Stromal cell of bone marrow (primary cell): ENCODE results near the gene TUBGCP6.

Source experiments
- DNase-seq: peaks from one replicate; pipeline ENCODE4 v3.0.0-alpha.2; 2012; ENCODE audit warnings: low read depth

The TUBGCP6 gene

DNA sequence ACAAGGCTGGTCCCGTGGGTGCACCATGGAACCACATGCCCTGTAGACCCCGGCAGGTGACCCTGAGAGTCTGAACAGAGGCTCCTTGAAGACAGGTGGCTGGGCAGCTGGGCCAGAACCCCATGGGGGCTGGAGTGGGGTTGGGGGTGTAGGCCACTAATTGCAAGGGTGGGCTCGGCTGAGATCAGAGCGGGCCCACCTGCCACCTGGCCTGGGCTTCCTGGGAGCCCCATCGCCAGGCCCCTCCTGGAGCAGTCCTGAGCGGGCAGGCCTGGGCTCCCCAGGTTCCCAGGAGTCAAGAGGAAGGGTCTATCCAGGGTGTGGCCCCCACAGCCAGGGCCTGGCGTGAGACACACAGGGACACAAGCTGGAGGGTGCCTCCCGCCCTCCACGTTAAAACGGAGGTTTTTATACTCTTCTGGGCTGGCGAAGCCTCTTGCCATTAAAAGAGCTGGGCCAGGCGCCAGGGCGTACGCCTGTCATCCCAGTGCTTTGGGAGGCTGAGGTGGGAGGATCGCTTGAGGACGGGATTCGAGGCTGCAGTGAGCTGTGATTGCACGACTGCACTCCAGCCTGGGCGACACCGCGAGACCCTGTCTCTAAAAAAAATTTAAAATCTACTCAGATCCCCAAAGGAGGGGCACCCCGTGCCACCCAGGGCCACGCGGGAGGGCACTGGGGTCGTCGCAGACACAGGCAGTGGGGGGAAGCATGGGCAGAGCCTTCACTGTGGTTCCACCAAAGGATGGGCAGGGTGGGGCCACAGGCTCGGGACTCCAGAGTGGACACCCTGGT is 63.9 kb downstream of the TUBGCP6 start:
- DNase-seq = no peak

DNA sequence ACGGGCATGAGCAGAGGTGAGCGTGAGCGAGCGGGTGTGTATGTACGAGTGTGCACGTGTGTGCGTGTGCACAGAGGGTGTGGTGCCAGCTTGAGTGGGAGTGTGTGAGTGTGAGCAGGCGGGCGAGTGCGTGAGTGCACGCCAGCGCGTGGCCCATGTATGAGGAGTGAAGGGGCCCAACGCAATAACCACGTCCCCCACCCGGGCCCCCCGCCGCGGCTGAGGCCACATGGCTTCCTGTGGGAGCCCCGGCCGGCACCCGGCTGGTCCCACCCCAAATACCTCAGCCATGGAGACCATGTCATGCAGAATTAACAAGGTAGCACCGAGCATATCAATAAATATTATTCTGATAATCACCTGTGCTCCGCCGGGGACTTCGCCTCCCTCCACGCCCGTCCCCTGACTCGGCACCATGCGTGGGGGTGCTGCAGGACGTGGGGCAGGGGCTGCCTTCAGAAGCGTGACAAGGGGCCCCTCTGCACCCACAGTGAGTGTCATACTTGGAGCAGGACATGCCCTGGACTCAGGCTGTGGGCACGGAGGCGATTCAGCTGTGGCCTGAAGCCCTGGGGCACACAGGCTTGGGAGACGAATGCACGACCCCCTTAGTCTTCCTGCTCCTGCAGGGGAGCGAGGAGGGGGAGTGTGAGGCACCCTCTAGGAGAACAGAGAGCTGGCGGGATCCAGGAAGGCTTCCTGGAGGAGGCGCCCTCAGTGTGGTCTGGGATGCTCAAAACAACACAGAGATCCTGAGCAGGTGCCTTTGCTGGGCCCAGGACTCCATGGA is 64.7 kb downstream of the TUBGCP6 start:
- DNase-seq = no peak

DNA sequence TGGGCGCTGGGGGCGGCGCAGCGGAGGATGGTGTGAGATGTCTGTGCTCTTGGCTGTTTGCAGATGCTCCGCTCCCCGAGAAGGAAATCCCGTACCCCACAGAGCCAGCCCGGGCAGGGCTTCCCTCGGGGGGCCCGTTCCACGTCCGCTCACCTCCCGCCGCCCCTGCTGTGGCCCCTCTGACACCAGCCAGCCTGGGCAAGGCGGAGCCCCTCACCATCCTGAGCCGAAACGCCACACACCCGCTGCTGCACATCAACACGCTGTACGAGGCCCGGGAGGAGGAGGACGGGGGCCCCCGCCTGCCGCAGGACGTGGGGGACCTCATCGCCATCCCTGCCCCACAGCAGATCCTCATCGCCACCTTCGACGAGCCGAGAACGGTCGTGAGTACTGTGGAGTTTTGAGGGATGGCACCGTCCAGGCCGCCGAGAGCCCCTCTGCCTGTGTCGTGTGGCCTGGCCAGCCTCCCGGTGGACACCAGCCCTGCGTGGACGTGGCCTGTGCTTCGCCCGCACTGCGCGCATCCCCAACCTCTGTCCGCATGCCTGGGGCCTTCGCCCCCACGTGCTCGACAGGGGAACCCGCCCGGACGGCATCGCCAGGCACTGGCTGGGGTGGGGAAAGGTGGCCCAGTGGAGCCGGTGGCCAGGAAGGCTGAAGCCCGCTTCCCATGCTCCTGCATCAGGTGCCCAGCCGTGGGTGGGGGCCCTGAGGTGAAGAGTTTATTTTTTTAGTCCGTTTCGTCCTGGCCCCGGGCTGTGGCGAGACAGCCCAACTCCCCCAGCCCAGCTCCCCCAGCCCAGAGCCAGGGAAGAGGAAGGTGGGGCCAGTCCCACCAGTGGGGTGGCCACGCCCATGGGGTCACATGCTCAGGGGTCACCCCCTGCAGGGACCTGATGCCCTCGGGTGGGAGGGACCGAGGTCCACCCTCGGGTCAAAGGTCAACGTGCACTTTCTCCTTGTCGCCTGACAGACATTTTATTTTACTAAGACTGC is 65.7 kb downstream of the TUBGCP6 start:
- DNase-seq = no peak

DNA sequence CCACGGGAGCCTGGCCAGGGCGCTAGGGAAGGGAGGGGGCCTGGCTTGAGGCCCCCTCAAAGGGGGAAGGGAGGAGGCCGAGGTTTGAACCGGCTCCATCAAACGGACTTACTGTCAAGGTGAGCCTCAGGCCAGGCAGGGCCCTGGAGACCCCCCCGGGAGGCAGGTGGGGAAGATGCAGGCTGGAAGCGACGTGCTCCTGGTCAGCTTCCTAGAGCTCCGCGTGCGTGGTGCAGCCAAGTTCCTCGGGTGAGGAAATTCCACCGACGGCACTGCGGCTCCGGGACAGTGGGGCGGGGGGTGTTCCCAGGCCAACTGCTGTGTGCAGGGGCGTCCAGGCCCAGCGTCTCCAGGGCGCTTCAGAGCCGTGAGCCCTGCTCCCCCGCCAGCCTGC is 66.4 kb downstream of the TUBGCP6 start:
- no peak for DNase-seq

DNA sequence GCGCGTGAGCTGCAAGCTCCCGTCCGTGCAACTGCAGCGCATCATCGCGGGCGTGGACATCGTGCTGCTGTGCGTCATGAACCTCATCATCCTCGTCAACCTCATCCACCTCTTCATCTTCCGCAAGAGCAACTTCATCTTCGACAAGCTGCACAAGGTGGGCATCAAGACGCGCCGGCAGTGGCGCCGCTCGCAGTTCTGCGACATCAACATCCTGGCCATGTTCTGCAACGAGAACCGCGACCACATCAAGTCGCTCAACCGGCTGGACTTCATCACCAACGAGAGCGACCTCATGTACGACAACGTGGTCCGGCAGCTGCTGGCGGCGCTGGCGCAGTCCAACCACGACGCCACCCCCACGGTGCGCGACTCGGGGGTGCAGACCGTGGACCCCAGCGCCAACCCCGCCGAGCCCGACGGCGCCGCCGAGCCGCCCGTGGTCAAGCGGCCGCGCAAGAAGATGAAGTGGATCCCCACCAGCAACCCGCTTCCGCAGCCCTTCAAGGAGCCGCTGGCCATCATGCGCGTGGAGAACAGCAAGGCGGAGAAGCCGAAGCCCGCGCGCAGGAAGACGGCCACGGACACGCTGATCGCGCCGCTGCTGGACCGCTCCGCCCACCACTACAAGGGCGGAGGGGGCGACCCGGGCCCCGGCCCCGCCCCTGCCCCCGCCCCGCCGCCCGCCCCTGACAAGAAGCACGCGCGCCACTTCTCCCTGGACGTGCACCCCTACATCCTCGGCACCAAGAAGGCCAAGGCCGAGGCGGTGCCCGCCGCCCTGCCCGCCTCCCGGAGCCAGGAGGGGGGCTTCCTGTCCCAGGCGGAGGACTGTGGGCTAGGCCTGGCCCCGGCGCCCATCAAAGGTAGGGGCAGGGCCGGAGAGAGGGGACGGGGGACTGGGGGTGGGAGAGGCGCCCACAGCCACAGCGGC is 67.0 kb downstream of the TUBGCP6 start:
- no peak for DNase-seq

DNA sequence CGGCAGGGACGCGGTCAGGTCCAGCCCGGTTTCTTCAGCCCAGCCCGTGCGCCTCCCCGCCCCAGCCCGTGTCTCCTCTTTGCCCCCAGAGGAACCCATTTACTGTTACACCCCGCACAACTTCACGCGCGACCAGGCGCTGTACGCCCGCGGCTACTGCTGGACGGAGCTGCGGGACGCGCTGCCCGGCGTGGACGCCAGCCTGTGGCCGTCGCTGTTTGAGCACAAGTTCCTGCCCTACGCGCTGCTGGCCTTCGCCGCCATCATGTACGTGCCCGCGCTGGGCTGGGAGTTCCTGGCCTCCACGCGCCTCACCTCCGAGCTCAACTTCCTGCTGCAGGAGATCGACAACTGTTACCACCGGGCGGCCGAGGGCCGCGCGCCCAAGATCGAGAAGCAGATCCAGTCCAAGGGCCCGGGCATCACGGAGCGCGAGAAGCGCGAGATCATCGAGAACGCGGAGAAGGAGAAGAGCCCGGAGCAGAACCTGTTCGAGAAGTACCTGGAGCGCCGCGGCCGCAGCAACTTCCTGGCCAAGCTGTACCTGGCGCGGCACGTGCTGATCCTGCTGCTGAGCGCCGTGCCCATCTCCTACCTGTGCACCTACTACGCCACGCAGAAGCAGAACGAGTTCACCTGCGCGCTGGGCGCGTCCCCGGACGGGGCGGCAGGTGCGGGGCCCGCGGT is 67.8 kb downstream of the TUBGCP6 start:
- no peak for DNase-seq

DNA sequence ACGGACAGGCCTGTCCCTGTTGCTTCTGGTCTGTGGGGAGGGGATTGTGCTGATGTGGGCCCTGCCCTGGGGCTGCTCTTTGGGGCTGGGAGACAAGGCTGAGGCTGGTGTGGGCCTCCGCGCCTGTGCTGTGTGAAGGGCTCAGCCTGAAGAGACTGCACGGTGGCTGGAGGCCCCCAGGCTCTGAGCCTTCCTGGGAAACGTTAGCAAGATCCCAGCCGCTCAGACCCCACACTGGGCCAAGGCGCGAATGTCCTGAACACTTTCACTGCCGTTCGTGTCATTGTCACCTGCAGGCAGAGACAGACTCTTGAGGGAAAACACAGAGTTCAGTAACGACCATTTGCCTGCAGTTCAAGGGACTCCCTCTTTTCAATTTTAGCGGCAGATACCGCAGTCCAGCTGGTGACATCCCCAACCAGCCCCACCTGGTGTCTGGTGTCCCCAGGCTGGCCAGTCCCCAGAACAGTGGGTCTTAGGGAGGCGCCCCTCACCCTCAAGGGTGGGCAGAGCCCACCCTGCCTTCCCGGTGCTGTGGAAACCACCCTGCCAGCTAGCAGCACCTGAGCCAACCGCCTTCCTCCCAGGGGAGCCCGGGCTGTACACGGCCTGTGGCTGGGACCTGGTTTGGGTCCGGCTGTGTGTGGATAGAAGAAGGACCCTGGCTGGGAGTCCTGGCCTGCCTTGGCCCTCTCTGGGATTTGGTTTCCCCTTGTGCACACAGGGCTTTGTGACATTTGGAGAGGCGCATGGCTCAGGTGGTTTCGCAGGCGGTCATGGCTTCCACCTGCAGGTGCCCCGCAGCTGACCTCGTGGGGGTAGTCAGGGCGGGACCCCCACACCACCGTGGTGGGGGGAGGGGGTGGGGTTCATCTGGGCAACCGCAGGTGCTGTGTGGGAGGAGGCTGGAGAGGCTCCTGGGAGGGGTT is 68.6 kb downstream of the TUBGCP6 start:
- no peak for DNase-seq

DNA sequence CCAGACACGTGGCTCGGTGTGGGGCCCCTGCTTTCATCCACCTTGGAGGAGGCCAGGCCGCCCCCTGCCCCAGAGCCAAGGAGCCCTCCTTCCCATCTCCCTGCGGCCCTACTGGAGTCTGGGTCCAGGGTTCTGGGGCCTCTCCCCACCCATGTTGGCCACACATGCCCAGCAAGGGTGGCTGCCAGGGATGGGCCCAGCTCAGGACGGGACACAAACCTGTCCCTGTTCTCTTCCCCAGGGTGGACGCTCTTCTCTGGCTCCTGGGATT is 69.7 kb downstream of the TUBGCP6 start:
- no peak for DNase-seq

DNA sequence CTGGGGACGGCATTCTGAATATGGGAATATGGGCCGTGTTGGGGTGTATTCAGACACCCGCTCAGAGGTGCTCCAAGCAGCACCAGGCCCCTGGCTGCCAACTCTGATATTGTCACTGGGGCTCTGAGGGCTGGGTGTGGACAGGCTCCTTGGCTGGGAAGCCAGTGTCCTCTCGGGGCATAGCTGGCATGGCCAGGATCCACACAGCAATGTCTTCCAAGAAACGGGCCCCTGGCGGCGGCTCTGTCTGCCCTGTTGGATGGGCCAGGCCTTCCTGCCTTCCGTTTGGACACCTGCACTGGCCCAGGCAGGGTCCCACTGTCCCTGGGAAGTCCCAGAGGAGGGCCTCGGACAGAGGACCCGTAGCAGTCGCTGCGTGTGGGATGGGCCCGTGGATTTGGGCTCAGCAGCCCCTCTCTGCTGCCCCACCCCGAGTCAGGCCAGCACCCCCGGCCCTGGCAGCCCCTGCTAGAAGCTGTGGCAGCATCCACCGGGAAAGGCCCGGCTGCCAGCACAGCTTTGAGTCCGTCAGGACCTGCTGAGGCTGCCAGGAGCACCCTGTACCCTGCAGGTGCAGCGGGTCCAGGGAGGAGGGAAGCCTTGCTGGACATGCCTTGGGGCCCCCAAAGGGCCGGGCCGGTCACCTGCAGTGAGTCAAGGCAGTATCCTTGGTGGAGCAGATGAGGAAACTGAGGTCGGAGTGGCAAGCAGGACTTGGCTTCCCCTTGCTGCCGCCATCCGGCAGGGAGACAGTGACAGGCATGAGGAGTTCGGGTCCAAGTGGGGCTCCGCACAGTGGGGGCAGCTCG is 70.2 kb downstream of the TUBGCP6 start:
- no peak for DNase-seq

DNA sequence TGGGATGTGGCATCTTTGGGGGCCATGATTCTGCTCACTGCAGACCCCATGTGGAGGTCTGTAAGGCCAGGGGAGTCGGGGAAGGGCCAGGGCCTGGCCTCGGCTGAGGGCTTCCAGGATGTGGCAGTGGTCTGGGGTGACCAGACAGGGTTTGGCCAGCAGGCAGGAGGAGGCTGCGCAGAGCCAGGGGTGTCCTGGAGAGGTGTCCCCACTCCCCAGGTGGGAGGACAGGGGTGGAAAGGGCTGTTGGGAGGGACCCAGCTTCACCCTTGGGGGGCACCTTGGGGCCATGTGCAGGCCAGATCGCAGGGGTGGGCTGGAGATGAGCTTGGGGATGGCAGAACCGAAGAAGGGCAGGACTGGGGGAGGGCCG is 70.9 kb downstream of the TUBGCP6 start:
- DNase-seq = no peak

DNA sequence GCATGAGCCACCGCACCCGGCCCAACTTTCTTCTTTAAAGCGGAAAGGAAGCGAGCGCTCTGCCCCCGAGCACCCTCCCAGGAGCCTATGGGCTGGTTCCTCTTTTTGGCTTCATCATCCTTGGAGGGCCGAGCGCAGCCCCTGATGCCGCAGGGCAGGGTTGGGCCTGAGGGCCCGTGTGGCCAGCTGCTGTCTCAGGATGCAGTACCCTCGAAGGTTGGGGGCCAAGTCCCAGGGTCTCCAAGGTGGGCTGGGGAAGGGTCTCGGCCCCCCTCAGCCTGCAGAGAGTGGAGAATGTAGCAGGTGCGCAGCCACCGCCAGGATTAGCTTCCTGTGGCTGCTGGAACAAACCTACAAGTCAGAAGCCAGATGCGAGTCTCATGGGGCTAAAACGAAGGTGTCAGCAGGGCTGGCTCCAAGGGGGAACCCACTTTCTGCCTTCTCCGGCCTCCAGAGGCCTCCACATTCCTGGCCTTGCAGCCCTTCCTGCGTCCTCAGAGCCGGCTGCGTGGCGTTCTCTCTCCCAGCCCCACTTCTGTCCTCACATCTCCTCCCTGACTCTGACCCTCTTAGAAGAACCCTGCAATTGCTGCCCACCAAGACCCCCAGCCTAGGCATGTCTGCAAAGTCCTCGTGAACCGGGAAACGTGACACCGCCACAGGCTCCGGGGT is 71.4 kb downstream of the TUBGCP6 start:
- DNase-seq = no peak

DNA sequence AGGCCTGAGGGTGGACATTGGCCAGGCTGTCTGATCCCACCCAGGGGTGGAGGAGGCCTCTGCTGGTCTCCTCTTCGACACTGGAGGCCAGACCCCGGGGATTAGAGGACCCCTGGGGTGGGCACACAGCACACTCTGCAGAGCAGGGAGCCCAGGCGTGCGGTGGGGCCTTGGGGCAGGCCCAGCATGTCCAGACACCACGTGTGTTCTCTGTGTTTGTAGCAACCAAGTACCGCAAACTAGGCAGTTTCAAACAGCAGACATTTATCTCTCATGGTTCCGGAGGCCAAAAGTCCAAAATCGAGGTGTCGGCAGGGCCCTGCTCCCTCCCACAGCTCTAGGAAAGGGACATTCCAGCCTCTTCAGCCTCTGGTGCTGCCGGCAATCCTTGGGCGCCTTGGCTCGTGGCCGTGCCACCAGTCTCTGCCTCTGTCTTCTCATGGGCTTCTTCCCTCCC is 72.8 kb downstream of the TUBGCP6 start:
- no peak for DNase-seq

DNA sequence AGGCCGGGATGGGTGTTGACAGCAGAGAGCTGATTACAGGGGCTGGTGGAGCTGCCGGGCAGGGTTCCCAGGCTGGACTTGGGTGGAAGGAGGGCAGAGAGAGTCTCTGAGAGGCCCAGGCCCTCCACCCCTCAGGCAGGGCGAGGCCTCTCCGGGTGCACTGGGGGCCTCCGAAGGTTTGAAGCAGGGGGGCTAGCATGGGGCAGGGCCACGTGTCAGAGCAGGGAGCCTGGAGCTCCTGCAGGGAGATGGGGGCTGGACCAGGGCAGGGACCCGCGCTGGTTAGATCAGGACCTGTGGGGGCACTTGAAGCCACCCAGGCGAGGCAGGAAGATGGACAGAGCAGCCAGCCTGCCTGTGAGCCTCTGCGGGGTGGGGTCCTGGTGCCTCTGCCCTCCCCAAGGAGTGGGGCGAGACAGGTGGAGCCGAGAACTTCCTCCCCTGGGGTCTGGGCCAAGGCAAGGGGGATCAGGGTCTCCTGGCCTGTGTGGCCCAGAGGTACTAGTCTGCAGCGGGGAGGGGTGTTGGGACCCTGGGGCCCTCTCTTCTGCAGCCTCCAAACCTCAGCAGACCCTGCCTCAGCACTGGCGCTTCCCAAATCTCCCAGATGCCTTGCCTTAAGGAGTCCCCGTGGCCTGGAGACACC is 73.4 kb downstream of the TUBGCP6 start:
- DNase-seq = no peak

DNA sequence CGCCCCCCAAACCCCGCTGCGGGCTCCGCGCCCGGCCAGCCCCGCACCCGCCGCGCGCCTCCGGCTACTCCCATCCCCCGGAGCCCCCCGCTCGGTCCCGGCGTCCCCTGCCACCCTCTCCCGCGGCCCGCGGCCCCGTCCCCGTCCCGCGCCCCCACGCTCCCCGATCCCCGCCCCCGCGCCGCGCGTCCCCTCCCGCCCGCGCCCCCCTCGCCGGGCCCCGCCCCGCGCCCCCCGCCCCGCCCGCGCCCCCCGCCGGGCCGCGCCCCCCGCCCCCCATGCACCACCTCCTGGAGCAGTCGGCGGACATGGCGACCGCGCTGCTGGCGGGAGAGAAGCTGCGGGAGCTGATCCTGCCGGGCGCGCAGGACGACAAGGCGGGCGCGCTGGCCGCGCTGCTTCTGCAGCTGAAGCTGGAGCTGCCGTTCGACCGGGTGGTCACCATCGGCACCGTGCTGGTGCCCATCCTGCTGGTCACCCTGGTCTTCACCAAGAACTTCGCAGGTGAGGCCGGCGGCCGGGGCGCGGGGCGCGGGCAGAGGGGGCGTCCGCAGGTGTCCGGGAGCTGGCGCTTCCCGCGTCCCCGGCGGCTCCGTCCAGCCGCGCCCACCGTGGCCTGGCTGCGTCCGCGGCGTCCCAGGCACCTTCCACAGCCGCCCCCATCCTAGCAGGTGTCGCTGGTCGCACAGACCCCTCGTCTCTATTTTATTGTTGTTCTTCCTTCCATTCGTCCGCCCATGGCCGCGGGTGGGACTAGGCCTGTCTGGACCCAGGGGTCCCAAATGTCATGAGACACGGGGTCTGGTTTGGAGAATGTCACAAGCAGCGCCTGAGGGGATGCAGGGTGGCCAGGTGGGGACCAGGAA is 74.1 kb downstream of the TUBGCP6 start, which contains the start of gene PANX2:
Gene PANX2 (plus strand): TSS at position 279 of the 866 bp plus-strand sequence. CDS start 0 bp downstream, at position 279.
- no peak for DNase-seq

DNA sequence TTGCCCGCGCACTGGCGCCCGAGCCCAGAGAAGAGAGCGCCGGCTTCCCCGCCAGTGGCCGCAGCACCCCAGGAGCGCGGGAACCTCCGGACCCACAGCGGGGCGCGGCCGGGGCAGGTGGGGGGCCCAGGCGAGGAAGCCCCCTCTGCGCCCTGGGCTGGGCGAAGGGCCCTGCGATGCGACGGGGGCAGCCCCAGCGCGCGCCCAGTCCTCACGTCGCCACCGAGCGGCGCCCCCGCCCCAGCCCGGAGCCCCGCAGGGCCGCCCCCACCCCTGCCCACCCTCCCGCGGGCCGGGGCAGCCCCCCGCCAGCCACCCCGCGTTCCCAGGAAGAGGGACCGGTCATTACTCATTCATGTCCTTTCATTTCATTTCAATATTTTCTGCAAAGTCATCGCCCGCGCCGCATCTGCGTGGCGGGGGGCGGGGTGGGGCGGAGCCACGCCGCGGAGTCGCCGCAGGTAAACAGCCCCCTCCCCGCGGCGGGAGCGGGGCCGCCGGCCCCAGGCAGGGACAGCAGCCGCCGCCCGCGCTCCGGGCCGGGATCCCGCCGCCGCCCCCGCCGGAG is 75.0 kb downstream of the TUBGCP6 start:
- no peak for DNase-seq

DNA sequence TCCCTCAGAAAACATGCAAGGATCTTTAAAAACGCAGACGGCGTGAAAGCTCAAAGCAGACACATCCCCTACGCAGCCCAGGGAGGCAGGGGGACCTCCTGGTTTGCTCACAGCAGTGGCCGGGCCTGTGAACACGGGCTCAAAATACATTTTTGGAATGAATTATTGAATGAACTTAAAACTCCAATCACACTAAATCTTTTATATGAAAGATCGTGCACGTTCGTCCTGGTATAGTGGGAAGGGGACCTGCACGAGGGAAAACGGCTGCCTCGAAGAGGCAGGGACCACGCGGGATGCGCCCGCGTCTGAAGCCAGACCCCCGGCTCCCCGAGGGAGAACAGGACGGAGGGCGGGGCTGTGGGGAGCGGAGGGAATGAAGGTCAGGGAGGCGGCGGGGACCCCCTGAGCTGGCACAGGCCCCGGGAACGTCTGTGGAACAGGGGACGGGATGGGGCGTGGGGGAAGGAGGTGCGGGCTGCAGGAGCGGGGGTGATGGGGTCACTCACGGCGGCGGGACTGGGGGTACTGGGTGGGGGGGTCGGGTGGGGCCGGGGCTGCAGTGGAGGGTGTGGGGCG is 75.6 kb downstream of the TUBGCP6 start:
- no peak for DNase-seq
